Endothelial cell of umbilical vein (primary cell): ENCODE results near the gene ZNF385D. TPM values are rescaled to one million over a fixed set of nuclear protein-coding genes. Genes with fewer than 3 reads are reported as not detected.

Source experiments
- BruUV-seq: library from RNA; stranded (reverse); fragments of 400-500 nt; replicated peaks from 2 replicates; lab custom pipeline; 2021; lab: Mats Ljungman, UMichigan
- CTCF ChIA-PET: fragments of 300-600, 350-600 bp; sonication (Branson Sonifier 250); formaldehyde crosslinking; loops from one replicate; lab custom pipeline; 2021; ENCODE audit warnings: antibody characterized with exemption, inconsistent platforms; lab: Charles Lee
- POLR2A ChIA-PET: fragments of 300-600, 350-600 bp; sonication (Branson Sonifier 250); formaldehyde crosslinking; loops from one replicate; lab custom pipeline; 2021; ENCODE audit warnings: antibody characterized with exemption, inconsistent platforms; lab: Charles Lee
- DNase-seq: peaks from one replicate; pipeline ENCODE4 v3.0.0-alpha.2; 2011; ENCODE audit warnings: low read depth, low spot score
- FAIRE-seq: peaks from 2 replicates; lab custom pipeline; 2011; peaks lifted over from hg19 to GRCh38; lab: Jason Lieb, UNC
- H2AFZ ChIP-seq: 2 replicates; pipeline ENCODE4 v1.6.0; 2012; ENCODE audit warnings: low read depth, low read length, control low read depth, inconsistent platforms
- H3K27ac ChIP-seq: 2 replicates; pipeline ENCODE4 v1.5.1; 2011; ENCODE audit warnings: low read depth, mild to moderate bottlenecking, control low read depth, low read length, moderate library complexity; ENCODE audit not compliant: insufficient read depth
- H3K27me3 ChIP-seq, 2 experiments: 2 replicates each; pipeline versions ENCODE4 v1.6.0 to v1.6.1; 2011; ENCODE audit warnings: low read length in 2 of 2, mixed read lengths in 1 of 2; ENCODE audit not compliant: control insufficient read depth in 2 of 2, insufficient read depth in 2 of 2
- H3K36me3 ChIP-seq, 2 experiments: 2 replicates in 1 of 2; 3 replicates in 1 of 2; pipeline ENCODE4 v1.5.1; 2011; ENCODE audit warnings: low read length in 2 of 2, mild to moderate bottlenecking in 1 of 2, moderate library complexity in 1 of 2; ENCODE audit not compliant: control insufficient read depth in 2 of 2, insufficient read depth in 2 of 2; ENCODE audit errors: extremely low read depth in 1 of 2
- H3K4me1 ChIP-seq: 3 replicates; pipeline ENCODE4 v1.5.1; 2011; ENCODE audit warnings: mild to moderate bottlenecking, low read length; ENCODE audit not compliant: control insufficient read depth, insufficient read depth; ENCODE audit errors: extremely low read depth
- H3K4me2 ChIP-seq: 2 replicates; pipeline ENCODE4 v1.6.1; 2011; ENCODE audit warnings: low read length, control low read depth, mixed read lengths; ENCODE audit not compliant: insufficient read depth
- H3K4me3 ChIP-seq, 3 experiments: fragments of 200-600 bp in 1 of 3; sonication (generic), shearing (Covaris generic) in 1 of 3; replicated peaks in 1 of 3; 2 replicates each; pipeline ENCODE4 v1.5.1; 2011 to 2016; ENCODE audit warnings: control low read depth in 3 of 3, low read length in 3 of 3, mild to moderate bottlenecking in 2 of 3, inconsistent platforms in 1 of 3, low read depth in 1 of 3, moderate library complexity in 1 of 3; ENCODE audit not compliant: insufficient read depth in 1 of 3
- H3K79me2 ChIP-seq: 2 replicates; pipeline ENCODE4 v1.6.0; 2012; ENCODE audit warnings: low read length, inconsistent platforms; ENCODE audit not compliant: control insufficient read depth, insufficient read depth
- H3K9ac ChIP-seq: replicated peaks from 2 replicates; pipeline ENCODE3; 2011; ENCODE audit warnings: low read length, control low read depth; ENCODE audit not compliant: insufficient read depth; ENCODE audit errors: extremely low read depth
- H3K9me1 ChIP-seq: replicated peaks from 3 replicates; pipeline ENCODE4 v1.6.0; 2011; ENCODE audit warnings: mild to moderate bottlenecking, low read length; ENCODE audit not compliant: control insufficient read depth, insufficient read depth; ENCODE audit errors: extremely low read depth
- H3K9me3 ChIP-seq: replicated peaks from 2 replicates; pipeline ENCODE4 v1.5.1; 2012; ENCODE audit warnings: low read length, inconsistent platforms; ENCODE audit not compliant: control insufficient read depth, insufficient read depth
- H4K20me1 ChIP-seq: replicated peaks from 2 replicates; pipeline ENCODE3; 2011; ENCODE audit warnings: mild to moderate bottlenecking, low read length; ENCODE audit not compliant: control insufficient read depth, insufficient read depth; ENCODE audit errors: extremely low read depth
- GATA2 ChIP-seq: IDR thresholded peaks from 2 replicates; pipeline ENCODE4 v1.7.0; 2011; ENCODE audit warnings: low read depth, mild to moderate bottlenecking, moderate library complexity, mixed read lengths, low read length; ENCODE audit not compliant: insufficient read length, insufficient read depth
- MYC ChIP-seq: IDR thresholded peaks from one replicate; pipeline ENCODE4 v1.6.1; 2011; ENCODE audit warnings: mild to moderate bottlenecking, low read depth, low read length
- dilution Hi-C: fragments of 300-500 bp; cut with MboI; formaldehyde crosslinking; loops from one replicate; pipeline ENCODE4 v1.15.0; 2019; ENCODE audit warnings: low sequenced_read_pairs; ENCODE audit not compliant: extremely low pct_ligation_motif_present
- intact Hi-C: fragments of 100-400 bp; cut with micrococcal nuclease; formaldehyde crosslinking; loops from one replicate; pipeline ENCODE4 v1.10.0; 2022
- polyA plus RNA-seq, 4 experiments: library from polyadenylated mRNA; depleted of rRNA in 3 of 4; stranded (reverse) in 3 of 4; unstranded in 1 of 4; fragments of >200 nt; gene quantifications; 2 replicates each; pipeline versions ENCODE4 v1.2.1 to v1.2.3, GENCODE V29; 2011 to 2012; ENCODE audit warnings: missing spikeins in 1 of 4
- total RNA-seq: library from RNA; stranded (reverse); gene quantifications from 2 replicates; pipeline ENCODE4 v1.2.3, GENCODE V29; 2021
- TF ChIP-seq, protein P1 (sequence below), 2 donors: IDR thresholded peaks; 1 replicate in 1 of 2; 2 replicates in 1 of 2; pipeline ENCODE4 v1.5.1; 2011; ENCODE audit warnings: low read length in 2 of 2, mild to moderate bottlenecking in 2 of 2, moderate library complexity in 2 of 2, control low read depth in 1 of 2, inconsistent platforms in 1 of 2, low read depth in 1 of 2; ENCODE audit not compliant: insufficient read depth in 1 of 2; ENCODE audit errors: extremely low read depth in 1 of 2
- TF ChIP-seq, protein P2 (sequence below): IDR thresholded peaks from 2 replicates; pipeline ENCODE4 v1.6.1; 2011; ENCODE audit not compliant: insufficient read depth, insufficient read length

ZNF385D gene
- total and polyA plus RNA-seq, 2 donors (not counting 3 experiments of a cell fraction or from before 2014, with no cell fraction given), result not detected

DNA sequence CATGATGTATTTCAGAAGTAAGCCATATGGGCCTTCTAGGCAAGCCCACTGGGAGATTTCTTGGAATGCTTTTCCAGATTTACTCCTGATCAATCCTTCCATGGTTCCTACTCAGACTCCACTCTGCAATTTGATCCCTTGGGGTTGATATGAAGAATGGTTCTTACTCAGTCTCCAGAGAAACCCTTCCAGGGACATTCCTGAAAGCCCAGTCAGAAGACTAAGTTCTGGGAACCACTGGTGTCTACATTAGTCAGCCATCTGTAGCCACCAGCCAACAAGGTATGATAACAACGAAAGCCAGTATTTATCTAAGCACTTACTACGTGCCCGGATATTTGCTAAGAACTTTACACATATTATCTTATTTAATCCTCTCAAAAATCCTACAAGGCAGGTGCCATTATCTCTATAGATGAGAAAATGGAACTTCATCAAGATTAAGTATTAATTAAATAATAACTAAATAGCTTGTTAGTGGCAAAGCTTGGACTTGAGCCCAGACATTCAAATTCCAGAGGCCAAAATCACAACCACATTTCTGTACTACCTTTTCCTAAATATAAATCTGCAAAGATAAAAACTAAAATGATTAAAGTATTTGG, 32.7 kb downstream of the ZNF385D start:
- no peaks in the 10 kb centered on the region for H3K27me3 ChIP-seq
- no TSS peak for BruUV-seq
- H3K27ac ChIP-seq, result no peak overlapping the region
- H3K4me2 ChIP-seq, result no peak overlapping the region
- H3K36me3 ChIP-seq, result no peaks in the 10 kb centered on the region
- no peak overlapping the region for H2AFZ ChIP-seq
- no peak for FAIRE-seq
- H3K79me2 ChIP-seq, result no peaks in the 10 kb centered on the region
- H3K4me1 ChIP-seq, result no peaks in the 10 kb centered on the region
- H3K4me3 ChIP-seq, result no peak overlapping the region
- H3K9me1 ChIP-seq, result no peaks in the 10 kb centered on the region
- dilution Hi-C loops (no loop called here), intact Hi-C loops (no loop called here)
- H4K20me1 ChIP-seq, result no peaks in the 10 kb centered on the region
- no peak for DNase-seq
- POLR2A ChIA-PET, result no interaction called here
- H3K9ac ChIP-seq, result no peak overlapping the region
- TF ChIP-seq MYC (no peak), GATA2 (no peak)
- TF ChIP-seq, protein P1, sequence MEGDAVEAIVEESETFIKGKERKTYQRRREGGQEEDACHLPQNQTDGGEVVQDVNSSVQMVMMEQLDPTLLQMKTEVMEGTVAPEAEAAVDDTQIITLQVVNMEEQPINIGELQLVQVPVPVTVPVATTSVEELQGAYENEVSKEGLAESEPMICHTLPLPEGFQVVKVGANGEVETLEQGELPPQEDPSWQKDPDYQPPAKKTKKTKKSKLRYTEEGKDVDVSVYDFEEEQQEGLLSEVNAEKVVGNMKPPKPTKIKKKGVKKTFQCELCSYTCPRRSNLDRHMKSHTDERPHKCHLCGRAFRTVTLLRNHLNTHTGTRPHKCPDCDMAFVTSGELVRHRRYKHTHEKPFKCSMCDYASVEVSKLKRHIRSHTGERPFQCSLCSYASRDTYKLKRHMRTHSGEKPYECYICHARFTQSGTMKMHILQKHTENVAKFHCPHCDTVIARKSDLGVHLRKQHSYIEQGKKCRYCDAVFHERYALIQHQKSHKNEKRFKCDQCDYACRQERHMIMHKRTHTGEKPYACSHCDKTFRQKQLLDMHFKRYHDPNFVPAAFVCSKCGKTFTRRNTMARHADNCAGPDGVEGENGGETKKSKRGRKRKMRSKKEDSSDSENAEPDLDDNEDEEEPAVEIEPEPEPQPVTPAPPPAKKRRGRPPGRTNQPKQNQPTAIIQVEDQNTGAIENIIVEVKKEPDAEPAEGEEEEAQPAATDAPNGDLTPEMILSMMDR (IDR thresholded peaks at IDR 0.05; ENCODE audit: extremely low read depth in 1 of 2, insufficient read depth in 1 of 2, low read depth in 1 of 2, low read length in 2 of 2), result no peak
- CTCF ChIA-PET, result no interaction called here
- H3K9me3 ChIP-seq, result no peaks in the 10 kb centered on the region

DNA sequence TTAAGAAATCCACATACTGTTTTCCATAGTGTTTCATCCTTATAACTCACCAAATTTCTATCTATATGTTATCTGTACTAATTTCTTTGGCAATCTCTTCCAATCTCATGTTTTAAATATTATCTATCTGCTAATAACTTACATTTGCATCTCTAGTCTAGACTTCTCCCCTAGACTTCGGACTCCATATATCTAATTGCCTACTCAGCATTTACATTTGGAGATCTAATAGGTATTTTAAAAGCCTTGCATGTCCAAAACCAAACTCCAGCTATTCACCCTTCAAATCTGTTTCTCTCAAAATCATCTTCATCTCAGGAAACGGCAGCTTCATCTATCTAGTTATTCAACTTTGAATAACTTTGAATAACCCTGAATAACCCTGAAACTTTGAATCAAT, 35.3 kb downstream of the ZNF385D start:
- Histone ChIP-seq H3K36me3 (no peaks in the 10 kb centered on the region), H3K9me3 (no peaks in the 10 kb centered on the region), H3K9me1 (no peaks in the 10 kb centered on the region), H2AFZ (no peak overlapping the region), H3K79me2 (no peaks in the 10 kb centered on the region), H3K9ac (no peak overlapping the region), H3K4me1 (no peaks in the 10 kb centered on the region), H3K4me2 (no peak overlapping the region), H4K20me1 (no peaks in the 10 kb centered on the region), H3K27ac (no peak overlapping the region), H3K4me3 (no peak overlapping the region), H3K27me3 (no peaks in the 10 kb centered on the region)
- dilution Hi-C loops (no loop called here), intact Hi-C loops (no loop called here)
- BruUV-seq, result no TSS peak
- POLR2A ChIA-PET, result no interaction called here
- TF ChIP-seq, protein P2, sequence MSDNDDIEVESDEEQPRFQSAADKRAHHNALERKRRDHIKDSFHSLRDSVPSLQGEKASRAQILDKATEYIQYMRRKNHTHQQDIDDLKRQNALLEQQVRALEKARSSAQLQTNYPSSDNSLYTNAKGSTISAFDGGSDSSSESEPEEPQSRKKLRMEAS, result no peak
- CTCF ChIA-PET, result no interaction called here
- DNase-seq (no peak), FAIRE-seq (no peak)
